NK-92 (cell line): ENCODE results near the gene CCDC91.

Experiments
- DNase-seq: peaks from one replicate; lab custom pipeline; 2025; ENCODE audit not compliant: unreplicated experiment; lab: John Stamatoyannopoulos, UW

The CCDC91 gene

GRCh38 chr12:28574746-28575592 is 384.7 kb downstream of the CCDC91 start:
- no peak for DNase-seq

DNA sequence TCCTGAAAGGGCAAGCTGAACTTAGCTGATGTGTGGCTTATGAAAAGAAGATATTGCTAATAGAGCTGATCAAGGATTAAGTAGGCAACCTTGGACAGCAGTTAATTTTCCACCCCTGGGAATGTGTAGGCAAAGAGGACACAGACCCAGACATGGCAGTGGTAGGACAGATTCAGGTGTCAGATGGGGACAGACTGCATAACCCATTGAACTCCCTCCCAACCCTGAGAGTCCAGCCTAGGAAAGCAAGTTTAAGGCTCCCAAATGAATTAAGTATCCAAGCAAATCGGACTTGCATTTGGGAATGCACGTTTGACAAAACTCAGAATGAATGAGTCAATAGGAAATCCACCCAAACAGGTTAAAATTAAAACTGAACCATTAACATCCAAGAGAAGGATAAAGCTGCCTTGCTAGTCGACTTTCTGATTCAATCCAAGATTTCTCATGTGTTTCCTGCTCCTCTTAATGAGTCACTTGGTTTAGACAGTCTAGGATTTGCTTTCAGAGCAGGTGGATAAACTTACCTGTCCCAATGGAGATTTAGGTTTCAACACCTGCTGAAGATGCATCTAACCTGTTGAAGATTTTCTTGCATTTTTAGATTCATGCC is 385.4 kb downstream of the CCDC91 start:
- DNase-seq: no peak

DNA sequence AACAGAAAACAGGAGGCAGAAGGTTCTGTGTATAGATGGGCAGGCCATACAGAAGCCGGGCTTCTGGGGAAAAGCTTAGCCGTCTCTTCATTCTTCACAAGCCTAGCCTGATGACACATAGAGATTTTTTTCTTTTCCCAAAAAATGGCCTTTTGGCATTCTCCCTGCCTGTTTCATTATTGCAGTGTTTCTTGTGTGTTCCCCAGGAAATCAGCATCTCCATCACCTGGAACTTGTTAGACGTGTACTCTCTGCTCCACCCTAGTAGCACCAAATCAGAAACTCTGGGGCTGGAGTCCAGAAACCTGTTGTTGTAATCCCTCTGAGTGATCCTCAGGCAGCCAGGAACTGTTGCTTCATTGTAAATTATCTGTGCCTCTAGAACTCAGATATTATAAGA is 388.1 kb downstream of the CCDC91 start:
- no peak for DNase-seq

GRCh38 chr12:28578833-28579252 is 388.6 kb downstream of the CCDC91 start:
- DNase-seq: no peak

DNA sequence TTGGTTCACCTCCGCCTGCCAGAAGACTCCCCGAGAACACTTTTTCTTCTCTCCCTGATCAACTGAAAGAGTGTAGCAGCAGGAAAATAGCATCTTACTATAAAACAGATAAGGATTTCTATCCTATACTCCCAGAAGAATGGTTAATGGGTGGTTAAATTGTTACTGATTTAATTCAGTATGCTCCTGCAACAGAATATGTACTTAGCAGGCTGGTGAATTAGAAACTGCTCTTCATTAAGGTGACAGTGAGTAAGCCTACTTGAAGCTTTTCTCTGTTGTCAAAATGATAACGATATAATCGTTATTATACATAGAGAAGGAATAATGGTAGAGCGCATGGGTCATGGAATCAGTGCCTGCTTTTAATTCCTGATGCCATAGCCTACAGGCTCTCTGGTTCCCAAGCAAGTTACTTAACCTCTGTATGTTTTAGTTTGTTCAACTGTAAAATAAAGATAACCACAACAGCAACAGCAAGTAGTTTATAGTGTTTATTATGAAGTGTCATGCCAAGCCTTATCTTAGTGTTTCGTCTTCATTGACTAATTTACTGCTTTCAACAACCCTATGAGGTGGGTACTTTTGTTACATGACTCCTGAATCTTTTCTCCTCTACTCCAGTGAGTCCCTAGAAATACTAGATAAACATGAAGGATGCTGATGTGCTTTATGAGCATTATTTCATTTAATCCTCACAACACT is 392.6 kb downstream of the CCDC91 start:
- no peak for DNase-seq

DNA sequence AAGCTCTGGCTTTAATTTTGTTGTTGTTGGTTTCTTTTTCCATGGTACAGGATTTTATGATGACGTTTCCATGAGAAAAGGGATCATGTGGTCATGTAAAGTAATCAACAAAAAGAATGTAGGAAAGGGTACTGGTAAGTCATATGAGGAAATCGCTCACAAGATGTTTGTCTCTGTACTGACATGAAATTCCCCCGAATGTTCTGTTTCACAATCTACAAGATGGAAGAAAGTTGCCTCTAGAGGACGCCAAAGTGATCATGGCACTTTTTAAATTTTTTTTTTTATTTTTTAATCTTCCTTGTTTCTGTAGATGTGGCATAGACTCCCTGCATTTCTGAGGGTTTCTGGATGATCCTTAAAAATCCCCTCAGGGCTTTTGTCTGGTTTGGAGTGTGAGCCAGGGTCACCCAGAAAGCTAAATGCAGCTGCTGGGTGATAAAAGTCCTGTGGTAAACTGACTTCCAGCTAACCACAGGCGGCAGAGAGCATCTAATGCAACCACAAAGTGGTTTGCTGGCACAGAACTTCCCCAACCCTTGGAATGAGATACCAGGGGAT is 393.5 kb downstream of the CCDC91 start:
- DNase-seq: no peak

DNA sequence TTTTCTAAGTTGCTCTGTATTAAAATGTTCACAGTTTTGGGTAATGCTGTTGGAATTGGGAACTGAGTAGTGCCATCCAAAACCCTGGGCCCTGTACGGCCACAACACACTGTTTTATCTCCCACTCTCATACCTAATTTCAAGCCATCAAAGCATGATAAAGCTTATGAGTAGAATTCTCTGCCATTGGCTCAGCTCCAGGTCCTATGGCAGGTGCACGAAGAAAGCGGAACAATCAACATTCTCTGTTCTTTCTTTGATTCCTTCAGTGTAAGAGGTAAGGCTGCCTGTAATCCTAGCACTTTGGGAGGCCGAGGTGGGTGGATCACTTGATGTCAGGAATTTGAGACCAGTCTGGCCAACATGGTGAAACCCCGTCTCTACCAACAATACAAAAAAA is 394.9 kb downstream of the CCDC91 start:
- DNase-seq: no peak

GRCh38 chr12:28586481-28586880 is 396.2 kb downstream of the CCDC91 start:
- DNase-seq: no peak

- DNase-seq: no peak
Measured at GRCh38 chr12:28591831-28592230, 401.6 kb downstream of the CCDC91 start.
